AG04450 (cell line): Measurements from ENCODE around the gene NFASC. TPM values are rescaled to one million over a fixed set of nuclear protein-coding genes. Genes with fewer than 3 reads are reported as not detected.

Experiments
- CTCF ChIA-PET: fragments of 300-600, 350-600 bp; formaldehyde crosslinking; extraction: SDS; loops from one replicate; lab custom pipeline; 2022; ENCODE audit warnings: antibody characterized with exemption, inconsistent platforms; lab: Charles Lee
- POLR2A ChIA-PET: fragments of 350-600 bp; formaldehyde crosslinking; extraction: SDS; loops from one replicate; lab custom pipeline; 2021; ENCODE audit warnings: antibody characterized with exemption, inconsistent platforms; lab: Yijun Ruan, JAX
- DNase-seq: peaks from one replicate; pipeline ENCODE4 v3.0.0-alpha.2; 2011; ENCODE audit warnings: low read depth, low spot score
- H3K27ac ChIP-seq: one replicate; pipeline ENCODE4 v1.5.1; 2012; ENCODE audit warnings: low read depth, low read length, control low read depth
- H3K27me3 ChIP-seq: one replicate; pipeline ENCODE4 v1.6.0; 2012; ENCODE audit warnings: low read length; ENCODE audit not compliant: control insufficient read depth, insufficient read depth
- H3K4me3 ChIP-seq: 2 replicates; pipeline ENCODE4 v1.5.1; 2011; ENCODE audit warnings: mild to moderate bottlenecking, low read depth, low read length, control low read depth
- H3K9me3 ChIP-seq: 2 replicates; pipeline ENCODE4 v1.5.1; 2012; ENCODE audit warnings: low read length; ENCODE audit not compliant: control insufficient read depth, insufficient read depth
- CTCF ChIP-seq: IDR thresholded peaks from 2 replicates; pipeline ENCODE4 v1.5.1; 2011; ENCODE audit warnings: low read depth, low read length, control low read depth, inconsistent platforms
- polyA plus RNA-seq: library from polyadenylated mRNA; depleted of rRNA; stranded (reverse); fragments of >200 nt; gene quantifications from 2 replicates; pipeline ENCODE4 v1.2.3, GENCODE V29; 2011

The NFASC gene
- polyA plus RNA-seq, 1 experiment = 1.8 TPM

GRCh38 chr1:204882479-204882878 lies 11.8 kb downstream of the NFASC start:
- DNase-seq = no peak
- TF ChIP-seq CTCF = no peak
- ChIA-PET CTCF (no interaction called here), POLR2A (no interaction called here)
- no peaks in the 10 kb centered on the region for H3K9me3 ChIP-seq
- no peak overlapping the region for H3K27ac ChIP-seq
- peaks cover 3% of the 10 kb centered on the region for H3K27me3 ChIP-seq
- H3K4me3 ChIP-seq = no peak overlapping the region

- POLR2A ChIA-PET = no interaction called here
- Histone ChIP-seq H3K27me3 (peaks cover 6% of the 10 kb centered on the region), H3K4me3 (no peak overlapping the region), H3K27ac (no peak overlapping the region), H3K9me3 (no peaks in the 10 kb centered on the region)
- CTCF ChIA-PET = no interaction called here
- TF ChIP-seq CTCF = no peak
- no peak for DNase-seq
Observed at GRCh38 chr1:204883405-204883804, 12.7 kb downstream of the NFASC start.

- ChIA-PET POLR2A (no interaction called here), CTCF (interaction anchor here (0.6 kb wide), 1 partner anchor 772 kb away, joined by 7 read pairs; no protein-coding TSS in a partner anchor)
- Histone ChIP-seq H3K27me3 (peaks cover 8% of the 10 kb centered on the region), H3K9me3 (no peaks in the 10 kb centered on the region), H3K4me3 (no peak overlapping the region), H3K27ac (no peak overlapping the region)
- DNase-seq = no peak
- TF ChIP-seq CTCF = no peak
Observed at GRCh38 chr1:204885288-204885711, 14.6 kb downstream of the NFASC start.

- no peak for TF ChIP-seq CTCF
- ChIA-PET POLR2A (no interaction called here), CTCF (interaction anchor here (0.6 kb wide), 2 partner anchors 304 to 772 kb away, joined by 3 to 7 read pairs; no protein-coding TSS in a partner anchor)
- no peaks in the 10 kb centered on the region for H3K9me3 ChIP-seq
- DNase-seq = no peak
- H3K27me3 ChIP-seq = peaks cover 8% of the 10 kb centered on the region
- H3K4me3 ChIP-seq = no peak overlapping the region
- H3K27ac ChIP-seq = no peak overlapping the region
Observed at GRCh38 chr1:204885790-204886189, 15.1 kb downstream of the NFASC start.

- CTCF ChIA-PET = no interaction called here
Observed at GRCh38 chr1:204887846-204888245, 17.2 kb downstream of the NFASC start.

More at GRCh38 chr1:204887846-204888245, 17.2 kb downstream of the NFASC start:
- DNase-seq = no peak
- Histone ChIP-seq H3K9me3 (no peaks in the 10 kb centered on the region), H3K4me3 (no peak overlapping the region), H3K27me3 (peaks cover 8% of the 10 kb centered on the region), H3K27ac (no peak overlapping the region)
- POLR2A ChIA-PET = no interaction called here
- TF ChIP-seq CTCF = no peak
